Activated CD4-positive, CD25-positive, alpha-beta regulatory T cell treated with anti-CD3 and anti-CD28 coated beads, Interleukin-2, amount 50 U/mL, for 16 hours (primary cell): ENCODE measurements around the gene FCGR3A.
"Not testable (repeated sequence)": the region's sequence is repeated elsewhere in the genome, so short reads cannot be mapped to it uniquely, and the experiment has no call there.

ENCODE experiments used
- DNase-seq: peaks from one replicate; pipeline ENCODE4 v3.0.0-alpha.2; 2020; ENCODE audit warnings: low read depth, low spot score

FCGR3A gene

GRCh38 chr1:161549652-161550051 lies at the start of gene FCGR3A:
Gene FCGR3A (minus strand): TSS chr1:161549818. CDS start chr1:161549736, 82 bp downstream.
- DNase-seq = no peak

- not testable (repeated sequence) for DNase-seq
Measured at GRCh38 chr1:161597077-161597476, 47.5 kb upstream of the FCGR3A start.

GRCh38 chr1:161595583-161595982 lies 46.0 kb upstream of the FCGR3A start:
- DNase-seq = not testable (repeated sequence)

- not testable (repeated sequence) for DNase-seq
Measured at GRCh38 chr1:161595173-161595572, 45.6 kb upstream of the FCGR3A start.

GRCh38 chr1:161594269-161594984 lies 44.8 kb upstream of the FCGR3A start:
- not testable (repeated sequence) for DNase-seq

- not testable (repeated sequence) for DNase-seq
Measured at GRCh38 chr1:161593092-161593755, 43.6 kb upstream of the FCGR3A start.

- not testable (repeated sequence) for DNase-seq
Measured at GRCh38 chr1:161592586-161592985, 43.0 kb upstream of the FCGR3A start.

GRCh38 chr1:161589920-161590319 lies 40.3 kb upstream of the FCGR3A start:
- DNase-seq = not testable (repeated sequence)

GRCh38 chr1:161589365-161589764 lies 39.7 kb upstream of the FCGR3A start:
- DNase-seq = not testable (repeated sequence)

GRCh38 chr1:161588596-161588995 lies 39.0 kb upstream of the FCGR3A start:
- DNase-seq = not testable (repeated sequence)

GRCh38 chr1:161582882-161583281 lies 33.3 kb upstream of the FCGR3A start:
- not testable (repeated sequence) for DNase-seq

- DNase-seq = not testable (repeated sequence)
Measured at GRCh38 chr1:161580879-161581537, 31.4 kb upstream of the FCGR3A start.

GRCh38 chr1:161579856-161580507 lies 30.4 kb upstream of the FCGR3A start:
- not testable (repeated sequence) for DNase-seq

GRCh38 chr1:161576676-161577075 lies 27.1 kb upstream of the FCGR3A start:
- not testable (repeated sequence) for DNase-seq

GRCh38 chr1:161571703-161572102 lies 22.1 kb upstream of the FCGR3A start:
- not testable (repeated sequence) for DNase-seq

- not testable (repeated sequence) for DNase-seq
Measured at GRCh38 chr1:161566602-161566960, 17.0 kb upstream of the FCGR3A start.

- DNase-seq = not testable (repeated sequence)
Measured at GRCh38 chr1:161563522-161563921, 13.9 kb upstream of the FCGR3A start.

- not testable (repeated sequence) for DNase-seq
Measured at GRCh38 chr1:161562441-161562840, 12.8 kb upstream of the FCGR3A start.

- DNase-seq = not testable (repeated sequence)
Measured at GRCh38 chr1:161560960-161561715, 11.5 kb upstream of the FCGR3A start.

GRCh38 chr1:161557506-161558450 lies 8.2 kb upstream of the FCGR3A start:
- DNase-seq = not testable (repeated sequence)
